ENCODE results near the gene ZPBP2.
A peak's percentile ranks its signal among the peaks of the same experiment; 100 is the strongest.

ZPBP2 gene

DNA sequence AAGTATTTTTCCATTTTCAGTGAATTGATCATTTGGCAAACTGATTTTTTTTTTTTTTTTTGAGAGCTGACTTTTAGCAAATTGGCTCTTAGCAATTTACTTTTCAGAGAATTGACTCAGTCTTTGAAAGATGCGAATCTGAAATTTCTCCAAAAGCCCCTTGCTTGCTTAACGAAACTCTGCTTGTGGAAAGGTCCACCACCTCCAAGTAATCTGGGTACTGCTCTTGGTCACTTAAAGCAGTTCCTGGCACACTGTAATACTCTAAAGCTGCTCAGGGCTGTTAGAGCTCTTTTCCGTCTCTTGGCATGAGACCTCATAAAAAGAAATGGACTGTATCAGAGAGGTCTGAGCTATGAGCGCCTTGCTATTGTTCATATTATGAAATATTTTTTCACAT is 47.6 kb downstream of the ZPBP2 start:
- no peak for DNase-seq

GRCh38 chr17:39916918-39917317 is 48.9 kb downstream of the ZPBP2 start:
- no peak for DNase-seq

DNA sequence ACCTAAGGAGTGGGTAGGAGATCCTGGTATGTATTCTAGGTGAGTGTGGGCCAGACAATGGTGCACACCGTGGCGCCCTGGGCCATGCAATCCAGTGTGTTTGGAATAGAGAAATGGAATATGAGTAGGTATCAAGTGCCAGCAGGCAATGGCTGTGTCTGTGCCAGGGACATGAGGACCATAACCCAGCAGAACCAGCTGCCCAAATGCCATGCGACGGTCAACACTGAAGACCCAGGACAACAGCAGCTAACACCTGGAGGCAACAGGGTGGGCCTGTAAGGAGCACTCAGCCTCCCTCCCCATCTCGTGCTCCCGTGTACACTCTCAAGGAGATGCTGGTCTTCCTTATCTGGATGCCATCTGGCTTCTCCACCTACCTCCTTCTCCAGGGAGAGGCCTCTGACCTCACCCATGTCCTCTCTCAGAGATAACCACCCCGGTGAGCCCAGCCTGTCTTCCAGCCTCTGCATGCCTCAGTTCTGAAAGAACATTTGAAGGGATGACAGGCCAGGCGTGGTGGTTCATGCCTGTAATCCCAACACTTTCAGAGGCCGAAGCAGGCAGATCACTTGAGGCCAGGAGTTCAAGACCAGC is 51.2 kb downstream of the ZPBP2 start:
- DNase-seq = no peak

- no peak for DNase-seq
Observed at GRCh38 chr17:39920218-39921210, 52.5 kb downstream of the ZPBP2 start.

- DNase-seq = no peak
Observed at GRCh38 chr17:39921323-39921722, 53.3 kb downstream of the ZPBP2 start.

GRCh38 chr17:39922006-39922405 is 54.0 kb downstream of the ZPBP2 start:
- no peak for DNase-seq

DNA sequence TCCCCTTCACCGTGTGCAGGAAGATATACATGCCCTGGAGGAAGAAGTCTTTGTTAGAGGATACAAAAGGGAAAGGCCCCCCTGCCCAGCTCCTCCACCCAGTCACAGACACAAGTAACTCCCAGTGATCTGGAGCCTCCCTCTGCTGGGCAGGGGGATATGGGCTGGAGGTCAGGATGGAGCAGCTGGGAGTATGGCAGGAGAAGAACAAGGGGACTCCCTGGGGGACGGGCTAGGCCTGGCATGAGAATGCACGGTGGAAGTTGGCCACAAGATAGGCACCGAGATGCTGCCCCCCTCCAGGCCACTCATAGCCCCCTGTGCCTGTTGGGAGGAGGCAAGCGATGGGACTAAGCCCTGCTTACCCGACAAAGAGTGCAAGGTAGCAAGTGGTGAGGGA is 55.2 kb downstream of the ZPBP2 start:
- no peak for DNase-seq

DNA sequence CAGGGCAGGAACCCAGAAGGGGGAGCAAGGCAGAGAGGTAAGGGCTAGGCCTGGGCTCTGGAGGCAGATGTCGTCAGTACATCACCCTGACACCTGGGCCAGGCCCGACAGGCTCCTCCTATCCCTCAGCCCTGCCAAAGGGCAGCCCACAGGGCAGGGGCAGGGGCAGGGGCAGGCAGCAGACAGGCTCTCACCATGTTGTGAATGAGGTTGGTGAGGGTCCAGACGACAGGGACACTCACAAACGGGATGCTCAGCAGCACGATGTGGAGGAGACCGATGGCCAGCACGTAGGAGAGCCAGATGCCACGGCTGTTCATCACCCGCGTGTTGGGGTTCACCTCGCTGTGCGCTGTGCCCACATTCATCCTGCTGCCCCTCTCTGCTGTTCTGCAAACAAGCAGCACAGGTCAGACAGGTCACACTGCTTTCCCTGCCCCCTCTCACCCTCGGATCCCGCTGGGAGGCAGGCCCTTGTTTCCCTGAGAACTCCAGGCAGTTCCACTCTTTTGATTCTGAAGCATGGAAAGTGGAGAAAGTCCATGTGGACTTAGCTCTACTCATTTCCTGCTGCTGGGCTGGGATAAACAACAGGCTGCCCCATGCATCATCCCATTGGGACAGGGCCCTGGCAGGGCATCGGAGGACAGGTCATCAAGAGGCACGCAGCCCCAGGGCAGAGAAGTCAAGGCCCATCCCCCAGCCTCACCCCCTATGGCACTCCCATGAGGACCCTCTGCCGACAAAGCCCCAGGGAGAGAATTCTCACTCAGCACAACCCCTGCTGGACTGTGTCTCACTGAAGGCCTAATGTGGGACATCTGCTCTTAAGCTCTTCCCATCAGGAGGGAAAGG is 56.1 kb downstream of the ZPBP2 start:
- no peak for DNase-seq

DNA sequence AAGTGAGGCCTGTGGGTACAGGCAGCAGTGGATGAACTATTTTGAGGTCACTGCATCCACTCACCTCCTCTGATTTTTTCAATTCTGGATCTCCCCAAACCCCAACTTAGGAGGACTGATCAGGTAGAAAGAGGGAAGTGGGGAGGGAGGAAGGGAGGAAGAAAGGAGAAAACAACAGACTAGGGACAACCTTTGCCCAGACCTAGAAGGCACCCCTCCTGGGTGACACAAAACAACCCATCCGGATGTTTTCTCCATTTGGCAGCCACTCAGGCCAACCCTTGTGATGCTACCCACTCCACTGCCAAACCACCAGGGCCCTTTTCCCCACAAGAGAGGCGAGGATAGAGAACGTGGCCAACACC is 56.7 kb downstream of the ZPBP2 start:
- no peak for DNase-seq

DNA sequence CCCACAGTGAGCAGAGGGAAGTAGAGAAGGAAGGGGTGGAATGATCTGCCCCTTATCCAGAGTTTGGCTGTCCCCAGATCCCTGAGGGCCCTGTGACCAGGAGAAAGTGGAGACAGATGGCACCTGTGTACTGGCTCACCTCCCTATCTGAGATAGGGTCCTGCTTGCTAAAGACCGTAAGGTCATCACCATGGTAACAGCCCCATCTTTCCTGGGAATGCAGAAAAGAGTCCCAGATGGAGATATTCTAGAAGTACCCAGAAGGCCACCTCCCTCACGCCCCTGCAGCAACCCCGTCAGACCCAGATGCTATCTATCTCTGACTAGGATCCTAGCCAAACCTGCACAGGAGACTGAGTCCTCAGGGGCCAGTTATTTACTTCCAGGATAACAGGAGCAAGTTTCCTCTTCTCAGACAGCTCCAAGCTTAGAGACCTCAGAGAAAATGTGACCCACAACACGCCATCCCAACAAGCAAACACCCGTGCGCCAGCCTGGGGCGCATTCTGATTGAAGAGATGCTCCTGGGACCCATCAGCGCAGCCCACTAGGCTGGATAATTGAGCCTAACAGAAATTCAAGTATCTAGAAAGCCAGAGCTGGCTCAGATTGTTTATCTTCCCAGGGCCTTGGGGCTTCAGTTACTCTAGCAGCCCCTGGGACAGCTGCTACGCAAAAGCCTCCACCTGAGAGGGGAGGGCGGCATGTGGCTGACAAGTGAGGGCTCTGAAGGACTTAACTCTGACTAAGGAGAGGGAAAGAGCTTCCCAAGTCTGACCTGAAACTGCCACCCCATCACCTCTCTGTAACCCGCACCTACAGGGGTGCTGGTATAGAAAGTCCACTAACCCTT is 57.5 kb downstream of the ZPBP2 start:
- no peak for DNase-seq

- no peak for DNase-seq
Observed at GRCh38 chr17:39926135-39926587, 58.2 kb downstream of the ZPBP2 start.

DNA sequence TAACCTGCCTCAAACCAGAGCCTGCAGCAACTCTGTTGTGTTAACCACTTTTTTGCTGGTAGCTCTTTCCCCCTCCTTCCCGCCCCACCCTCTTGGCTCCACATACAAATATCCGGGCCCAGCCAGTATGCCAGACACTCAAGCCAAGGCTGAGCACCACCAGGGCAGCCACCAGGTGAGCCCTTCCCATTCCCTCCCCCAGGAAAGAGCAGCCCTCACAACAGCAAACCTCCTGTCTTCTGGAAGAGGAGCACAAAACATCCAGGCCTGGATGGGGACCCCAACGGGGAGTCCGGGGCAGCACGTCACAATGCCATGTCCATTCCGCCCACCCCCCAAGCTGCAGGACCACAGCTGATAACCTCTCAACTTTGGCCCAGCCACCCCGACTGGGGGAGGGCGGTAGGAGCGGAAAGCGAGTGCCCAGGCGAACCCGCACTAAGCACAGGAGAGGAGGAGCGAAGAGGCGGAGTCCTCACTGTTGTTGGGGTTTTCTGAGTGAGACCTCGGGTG is 58.6 kb downstream of the ZPBP2 start:
- DNase-seq = peak; percentile 10

All from retina (tissue), 1 donor.